NB4 (cell line): ENCODE data around the gene ANKDD1A.

Source experiments
- DNase-seq: peaks from one replicate; pipeline ENCODE4 v3.0.0; 2010; ENCODE audit warnings: low read depth
- H3K4me3 ChIP-seq: one replicate; pipeline ENCODE4 v1.5.1; 2011; ENCODE audit warnings: mild to moderate bottlenecking, low read depth, low read length, moderate library complexity
- CTCF ChIP-seq: IDR thresholded peaks from one replicate; pipeline ENCODE4 v1.5.1; 2012; ENCODE audit warnings: low read depth, low read length
- MAX ChIP-seq: IDR thresholded peaks from 2 replicates; pipeline ENCODE4 v1.6.1; 2011; ENCODE audit warnings: low read depth, low read length
- MYC ChIP-seq: IDR thresholded peaks from 2 replicates; pipeline ENCODE4 v1.6.1; 2011; ENCODE audit warnings: low read depth, low read length
- POLR2A ChIP-seq: IDR thresholded peaks from 2 replicates; pipeline ENCODE4 v1.6.1; 2011; ENCODE audit warnings: mild to moderate bottlenecking; ENCODE audit not compliant: insufficient read length; ENCODE audit errors: extremely low read depth

The ANKDD1A gene

GRCh38 chr15:64897345-64897985, 14.2 kb upstream of the ANKDD1A start:
- H3K4me3 ChIP-seq: no peak overlapping the region
- no peak for TF ChIP-seq CTCF
- TF ChIP-seq MAX: peak; percentile 41

GRCh38 chr15:64898406-64898805, 13.3 kb upstream of the ANKDD1A start:
- TF ChIP-seq MAX (no peak), POLR2A (no peak), CTCF (no peak), MYC (no peak)
- no peak overlapping the region for H3K4me3 ChIP-seq
- DNase-seq: no peak

More at GRCh38 chr15:64897345-64897985, 14.2 kb upstream of the ANKDD1A start:
- DNase-seq: peak; percentile 73

- TF ChIP-seq POLR2A (no peak), CTCF (no peak), MAX (no peak), MYC (no peak)
- no peak for DNase-seq
- no peak overlapping the region for H3K4me3 ChIP-seq
Measured at GRCh38 chr15:64901141-64901540, 10.6 kb upstream of the ANKDD1A start.

GRCh38 chr15:64901914-64902313, 9.8 kb upstream of the ANKDD1A start:
- DNase-seq: peak; percentile 7
- TF ChIP-seq POLR2A: no peak
- H3K4me3 ChIP-seq: no peak overlapping the region

GRCh38 chr15:64902863-64903262, 8.8 kb upstream of the ANKDD1A start:
- TF ChIP-seq CTCF (no peak), POLR2A (no peak), MYC (no peak), MAX (no peak)
- DNase-seq: no peak
- no peak overlapping the region for H3K4me3 ChIP-seq

- DNase-seq: no peak
- no peak for TF ChIP-seq CTCF
- TF ChIP-seq MAX: no peak
- no peak for TF ChIP-seq POLR2A
- TF ChIP-seq MYC: no peak
Measured at GRCh38 chr15:64903326-64903950, 8.3 kb upstream of the ANKDD1A start.

More at GRCh38 chr15:64903326-64903950, 8.3 kb upstream of the ANKDD1A start:
- no peak overlapping the region for H3K4me3 ChIP-seq
